ENCODE data around the gene PSMD8. TPM values are rescaled to one million over a fixed set of nuclear protein-coding genes. Genes with fewer than 3 reads are reported as not detected.

The PSMD8 gene
- total and polyA plus RNA-seq, 2 experiments from 2014 or later: 231 to 292 TPM

DNA sequence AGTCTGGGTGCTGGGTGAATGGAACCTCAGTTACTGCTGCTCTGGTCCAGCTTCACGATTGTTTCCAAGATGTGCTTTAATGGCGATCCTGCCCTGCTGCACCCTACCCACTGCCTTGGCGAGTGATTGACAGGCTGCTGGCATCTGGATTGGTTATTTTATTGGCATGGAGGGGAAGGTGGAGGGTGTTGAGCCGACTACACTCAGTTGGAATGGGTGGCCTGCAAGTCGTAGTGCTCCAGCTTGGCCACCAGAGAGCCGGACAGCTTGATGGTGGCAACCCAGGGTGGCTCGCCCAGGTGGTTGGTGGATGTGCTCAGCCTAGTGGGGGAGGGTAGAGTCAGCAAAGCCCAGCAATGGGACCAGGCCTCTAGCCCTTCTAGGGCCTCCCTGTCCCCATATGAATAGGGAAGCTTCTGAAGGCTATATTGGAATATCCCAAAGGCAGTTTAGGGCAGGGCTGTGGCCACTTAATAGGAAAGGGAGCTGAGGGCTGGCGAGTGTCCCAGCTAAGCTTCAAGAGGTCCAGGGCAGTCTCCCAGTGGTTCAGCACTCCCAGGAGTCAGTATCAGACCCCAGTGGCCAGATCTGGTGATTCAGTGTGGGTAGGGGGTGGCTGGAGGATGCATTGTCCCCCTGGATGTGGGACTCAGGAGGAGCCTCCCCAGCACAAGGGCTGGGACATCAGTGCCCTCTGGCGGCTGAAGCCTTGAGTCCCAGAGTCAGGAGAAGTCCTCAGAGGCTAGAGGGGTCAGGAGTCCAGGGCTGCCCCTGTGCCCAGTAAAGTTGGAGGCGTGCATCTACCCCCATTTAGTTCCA is 10.0 kb downstream of the PSMD8 start:
- Histone ChIP-seq H3K4me3 (no peak overlapping the region), H3K36me3 (ENCODE audit: low read depth) (peaks cover 32% of the 10 kb centered on the region; the same call in 1 of the 2 replicates), H3K27me3 (replicated peaks; ENCODE audit: insufficient read depth) (no peaks in the 10 kb centered on the region), H3K4me1 (ENCODE audit: insufficient read depth) (no peaks in the 10 kb centered on the region), H3K9me2 (ENCODE audit: insufficient read depth) (no peaks in the 10 kb centered on the region), H2AFZ (no peak overlapping the region), H4K20me1 (ENCODE audit: insufficient read depth) (no peaks in the 10 kb centered on the region), H3K27ac (no peak overlapping the region), H3K79me2 (ENCODE audit: insufficient read depth) (peaks cover 12% of the 10 kb centered on the region), H3K9ac (no peak overlapping the region), H3K9me3 (ENCODE audit: low read depth) (no peaks in the 10 kb centered on the region), H3K4me2 (ENCODE audit: unreplicated experiment) (no peak overlapping the region), H3F3A (ENCODE audit: insufficient read depth) (no peaks in the 10 kb centered on the region)
- in situ Hi-C loops (cut with MboI): no loop called here
- 70 to 80% methylated on average over 10 of the region's 10 CpGs for WGBS, 2 experiments (ENCODE audit: low coverage in 1 of 2, low lambda C conversion rate in 2 of 2, missing lambda C conversion rate in 2 of 2)
- peak; percentile 49 for DNase-seq
- TF ChIP-seq EZH2phosphoT487 (IDR thresholded peaks at IDR 0.05; ENCODE audit: insufficient read depth, low read depth) (no peak), EZH2 (IDR thresholded peaks at IDR 0.05; ENCODE audit: insufficient read depth, poor library complexity, severe bottlenecking) (no peak)

DNA sequence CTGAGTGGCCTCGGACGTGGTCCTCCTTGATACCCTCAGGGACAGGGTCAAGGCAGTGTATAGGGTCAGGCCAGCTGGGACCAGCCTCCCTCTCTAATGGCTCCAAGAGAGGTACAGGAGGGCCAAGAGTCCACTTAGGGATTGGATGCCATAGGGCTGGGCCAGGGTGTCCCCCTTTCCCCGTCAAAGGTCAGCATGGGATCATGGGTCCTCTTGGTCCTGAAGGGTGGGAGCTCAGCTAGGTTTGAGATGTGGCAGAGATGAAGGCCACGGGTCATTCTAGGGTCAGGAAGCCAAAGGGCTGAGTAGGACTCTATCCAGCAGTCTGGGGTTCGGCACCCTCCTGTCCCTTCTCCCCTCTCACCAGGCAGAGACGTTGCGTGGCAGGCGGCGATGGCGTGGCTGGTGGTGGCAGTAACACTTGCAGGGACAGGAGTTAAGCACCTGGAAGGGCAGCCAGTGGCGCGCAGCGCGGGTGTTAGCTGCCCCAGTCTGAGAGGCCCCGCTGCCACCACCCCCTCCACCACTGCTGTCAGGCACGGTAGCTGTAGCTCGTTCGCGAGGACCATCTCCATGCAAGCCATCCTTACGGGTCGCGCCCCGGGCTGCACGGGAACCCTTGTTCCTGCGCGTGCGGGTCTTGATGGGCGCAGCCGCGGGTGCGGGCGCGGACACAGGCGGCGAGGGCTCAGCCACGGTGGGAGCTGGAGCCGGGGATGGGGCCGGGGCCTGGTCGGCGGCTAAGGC is 10.9 kb downstream of the PSMD8 start:
- WGBS, 2 experiments (ENCODE audit: low coverage in 1 of 2, low lambda C conversion rate in 2 of 2, missing lambda C conversion rate in 2 of 2): 83 to 90% methylated on average over 26 to 40 of the region's 40 CpGs
- TF ChIP-seq EZH2phosphoT487 (IDR thresholded peaks at IDR 0.05; ENCODE audit: insufficient read depth, low read depth): no peak
- DNase-seq: no peak
- H3K36me3 ChIP-seq (ENCODE audit: low read depth): peaks cover 24% of the 10 kb centered on the region; the same call in 1 of the 2 replicates
- H3K9me2 ChIP-seq (ENCODE audit: insufficient read depth): no peaks in the 10 kb centered on the region
- H2AFZ ChIP-seq: no peak overlapping the region
- H3K4me2 ChIP-seq (ENCODE audit: unreplicated experiment): no peak overlapping the region
- no peaks in the 10 kb centered on the region for H4K20me1 ChIP-seq (ENCODE audit: insufficient read depth)
- no peaks in the 10 kb centered on the region for H3K9me3 ChIP-seq (ENCODE audit: low read depth)
- in situ Hi-C loops (cut with MboI): no loop called here
- H3K4me3 ChIP-seq: no peak overlapping the region
- H3K4me1 ChIP-seq (ENCODE audit: insufficient read depth): no peaks in the 10 kb centered on the region
- peaks cover 4% of the 10 kb centered on the region for H3K79me2 ChIP-seq (ENCODE audit: insufficient read depth)
- no peak overlapping the region for H3K27ac ChIP-seq
- no peaks in the 10 kb centered on the region for H3K27me3 ChIP-seq (replicated peaks; ENCODE audit: insufficient read depth)
- H3F3A ChIP-seq (ENCODE audit: insufficient read depth): no peaks in the 10 kb centered on the region
- no peak overlapping the region for H3K9ac ChIP-seq

DNA sequence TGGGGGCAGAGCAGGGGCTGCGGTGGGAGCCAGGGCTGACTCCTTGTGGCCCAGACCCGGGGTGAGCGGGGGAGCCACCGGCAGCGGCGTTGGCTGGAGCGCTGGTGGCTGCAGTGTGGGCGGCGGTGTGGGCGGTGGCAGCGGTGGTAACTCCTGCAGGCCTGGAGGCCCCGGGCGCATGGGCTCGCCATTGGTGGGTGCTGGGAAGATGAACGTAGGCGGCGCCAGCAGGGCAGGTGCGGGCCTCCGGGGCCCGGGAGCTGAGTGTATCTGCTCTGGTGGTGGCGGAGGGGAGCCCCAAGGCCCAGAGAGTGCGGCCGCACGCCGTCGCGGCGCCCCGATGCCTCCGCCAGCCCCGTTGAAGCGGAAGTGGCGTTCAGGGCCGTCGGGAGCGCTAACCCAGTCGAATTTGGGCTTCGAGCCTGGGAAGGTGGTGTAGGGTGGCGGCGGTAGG is 11.5 kb downstream of the PSMD8 start:
- WGBS, 2 experiments (ENCODE audit: low coverage in 1 of 2, low lambda C conversion rate in 2 of 2, missing lambda C conversion rate in 2 of 2): 78 to 82% methylated on average over 28 to 40 of the region's 40 CpGs
- no peak for DNase-seq
- Histone ChIP-seq H3K4me1 (ENCODE audit: insufficient read depth) (no peaks in the 10 kb centered on the region), H4K20me1 (ENCODE audit: insufficient read depth) (no peaks in the 10 kb centered on the region), H2AFZ (no peak overlapping the region), H3F3A (ENCODE audit: insufficient read depth) (0 out of 2 replicates have a peak, but pooled peaks cover 1% of the 10 kb centered on the region), H3K79me2 (ENCODE audit: insufficient read depth) (peaks cover 3% of the 10 kb centered on the region; the same call in 1 of the 2 replicates), H3K4me2 (ENCODE audit: unreplicated experiment) (no peak overlapping the region), H3K27me3 (replicated peaks; ENCODE audit: insufficient read depth) (no peaks in the 10 kb centered on the region), H3K36me3 (ENCODE audit: low read depth) (peaks cover 21% of the 10 kb centered on the region; the same call in 1 of the 2 replicates), H3K4me3 (no peak overlapping the region), H3K9me2 (ENCODE audit: insufficient read depth) (no peaks in the 10 kb centered on the region), H3K27ac (no peak overlapping the region), H3K9ac (no peak overlapping the region), H3K9me3 (ENCODE audit: low read depth) (no peaks in the 10 kb centered on the region)
- in situ Hi-C loops (cut with MboI): no loop called here
- TF ChIP-seq EZH2 (IDR thresholded peaks at IDR 0.05; ENCODE audit: insufficient read depth, poor library complexity, severe bottlenecking) (no peak), EZH2phosphoT487 (IDR thresholded peaks at IDR 0.05; ENCODE audit: insufficient read depth, low read depth) (no peak)

DNA sequence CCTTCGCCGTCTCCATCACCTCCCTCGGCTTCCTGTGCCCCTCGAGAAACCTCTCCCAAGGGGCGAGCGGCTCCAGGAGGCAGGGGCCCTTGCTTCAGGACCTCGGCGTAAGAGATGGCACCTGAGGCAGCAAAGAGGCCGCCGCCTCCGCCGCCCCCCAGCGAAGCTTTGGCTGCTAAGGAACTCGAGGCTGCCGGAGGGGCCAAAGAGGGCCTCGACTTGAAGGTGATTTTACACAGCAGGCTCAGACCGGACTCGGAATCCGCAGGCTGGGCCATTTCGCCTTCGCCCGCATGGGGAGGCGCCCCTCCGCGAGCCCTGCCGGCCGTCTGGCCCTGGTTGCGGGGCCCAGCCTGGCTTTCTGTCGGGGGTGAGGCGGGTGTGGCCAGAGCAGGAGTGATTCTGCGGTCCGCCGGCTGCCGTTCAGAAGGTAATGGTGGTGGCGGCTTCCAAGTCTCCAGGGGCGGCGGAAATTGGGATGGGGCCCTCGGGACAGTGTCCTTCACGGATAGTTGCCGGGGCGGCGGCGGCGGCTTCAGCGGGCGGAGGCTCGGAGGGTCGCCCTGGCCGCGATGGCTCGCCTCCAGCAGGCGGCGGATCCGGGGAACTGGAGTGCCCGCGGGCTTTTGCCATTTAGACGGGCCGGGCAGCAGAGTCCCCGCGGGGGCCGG is 12.1 kb downstream of the PSMD8 start:
- no peak overlapping the region for H3K9ac ChIP-seq
- H3K4me2 ChIP-seq (ENCODE audit: unreplicated experiment): no peak overlapping the region
- TF ChIP-seq EZH2 (IDR thresholded peaks at IDR 0.05; ENCODE audit: insufficient read depth, poor library complexity, severe bottlenecking): no peak
- TF ChIP-seq EZH2phosphoT487 (IDR thresholded peaks at IDR 0.05; ENCODE audit: insufficient read depth, low read depth): no peak
- no peak overlapping the region for H3K4me3 ChIP-seq
- no peak overlapping the region for H2AFZ ChIP-seq
- WGBS, 2 experiments (ENCODE audit: low coverage in 1 of 2, low lambda C conversion rate in 2 of 2, missing lambda C conversion rate in 2 of 2): 61 to 67% methylated on average over 44 to 51 of the region's 61 CpGs
- H3K27ac ChIP-seq: no peak overlapping the region
- H3K27me3 ChIP-seq (replicated peaks; ENCODE audit: insufficient read depth): no peaks in the 10 kb centered on the region
- no peaks in the 10 kb centered on the region for H4K20me1 ChIP-seq (ENCODE audit: insufficient read depth)
- H3F3A ChIP-seq (ENCODE audit: insufficient read depth): 0 out of 2 replicates have a peak, but pooled peaks cover 8% of the 10 kb centered on the region
- in situ Hi-C loops (cut with MboI): no loop called here
- no peaks in the 10 kb centered on the region for H3K9me2 ChIP-seq (ENCODE audit: insufficient read depth)
- no peaks in the 10 kb centered on the region for H3K4me1 ChIP-seq (ENCODE audit: insufficient read depth)
- peaks cover 15% of the 10 kb centered on the region; the same call in 1 of the 2 replicates for H3K36me3 ChIP-seq (ENCODE audit: low read depth)
- no peaks in the 10 kb centered on the region; the same call in 1 of the 2 replicates for H3K79me2 ChIP-seq (ENCODE audit: insufficient read depth)
- no peak for DNase-seq
- no peaks in the 10 kb centered on the region for H3K9me3 ChIP-seq (ENCODE audit: low read depth)
